Activated T-helper 2 cell treated with anti-CD3 and anti-CD28 coated beads, Interferon-gamma antibody, Interleukin-2, Interleukin-4, amounts not matched to agents 10 μg/mL and 5 μg/mL and 100 μg/mL, durations not matched to agents 14 hours and 24 hours and 36 hours (primary cell): ENCODE measurements around the gene SEMA3C. TPM values are rescaled to one million over a fixed set of nuclear protein-coding genes. Genes with fewer than 3 reads are reported as not detected.

ENCODE experiments used
- DNase-seq: peaks from one replicate; pipeline ENCODE4 v3.0.0; 2021; ENCODE audit warnings: low spot score
- H3K27ac Mint-ChIP-seq: one replicate; pipeline ENCODE4 v1.8.0; 2021; ENCODE audit warnings: mixed read lengths
- H3K27me3 Mint-ChIP-seq: one replicate; pipeline ENCODE4 v1.8.0; 2021; ENCODE audit warnings: low read depth, mixed read lengths
- H3K36me3 Mint-ChIP-seq: one replicate; pipeline ENCODE4 v1.8.0; 2021; ENCODE audit warnings: low read depth, mixed read lengths
- H3K4me1 Mint-ChIP-seq: one replicate; pipeline ENCODE4 v1.8.0; 2021; ENCODE audit warnings: low read depth, mixed read lengths
- H3K4me3 Mint-ChIP-seq: one replicate; pipeline ENCODE4 v1.8.0; 2021; ENCODE audit warnings: low read depth, mild to moderate bottlenecking, moderate library complexity, mixed read lengths
- H3K9me3 Mint-ChIP-seq: one replicate; pipeline ENCODE4 v1.8.0; 2021; ENCODE audit warnings: mixed read lengths
- intact Hi-C: fragments of 100-400 bp; cut with micrococcal nuclease; formaldehyde crosslinking; loops from one replicate; pipeline ENCODE4 v1.15.1; 2023
- total RNA-seq: library from RNA; stranded (reverse); gene quantifications from 2 replicates; pipeline ENCODE4 v1.2.3, GENCODE V29; 2022

SEMA3C gene
- total RNA-seq, 1 donor from 2014 or later = not detected

DNA sequence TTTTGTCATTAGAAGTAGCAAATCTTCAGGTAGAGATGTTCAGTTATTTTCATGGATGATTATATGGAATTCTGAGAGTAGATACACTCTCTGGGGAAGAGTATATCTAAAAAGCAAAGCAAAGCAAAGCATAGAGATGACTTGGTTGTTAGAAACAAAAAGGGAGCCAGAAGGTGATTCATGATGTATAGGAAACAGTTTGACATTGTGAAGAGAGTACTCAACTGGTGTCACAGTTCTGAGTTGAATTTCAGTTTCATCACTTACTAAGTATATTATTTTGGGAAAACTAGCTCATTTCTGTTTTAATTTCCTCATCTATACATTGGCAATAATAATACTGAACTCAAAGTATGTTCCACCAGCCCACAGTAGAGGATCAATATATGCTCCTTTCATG is 86.8 kb downstream of the SEMA3C start:
- Mint-ChIP-seq H3K4me3 (no peak overlapping the region), H3K27me3 (no peaks in the 10 kb centered on the region), H3K9me3 (no peaks in the 10 kb centered on the region), H3K36me3 (no peaks in the 10 kb centered on the region), H3K27ac (no peak overlapping the region), H3K4me1 (no peaks in the 10 kb centered on the region)
- intact Hi-C loops = no loop called here
- no peak for DNase-seq

DNA sequence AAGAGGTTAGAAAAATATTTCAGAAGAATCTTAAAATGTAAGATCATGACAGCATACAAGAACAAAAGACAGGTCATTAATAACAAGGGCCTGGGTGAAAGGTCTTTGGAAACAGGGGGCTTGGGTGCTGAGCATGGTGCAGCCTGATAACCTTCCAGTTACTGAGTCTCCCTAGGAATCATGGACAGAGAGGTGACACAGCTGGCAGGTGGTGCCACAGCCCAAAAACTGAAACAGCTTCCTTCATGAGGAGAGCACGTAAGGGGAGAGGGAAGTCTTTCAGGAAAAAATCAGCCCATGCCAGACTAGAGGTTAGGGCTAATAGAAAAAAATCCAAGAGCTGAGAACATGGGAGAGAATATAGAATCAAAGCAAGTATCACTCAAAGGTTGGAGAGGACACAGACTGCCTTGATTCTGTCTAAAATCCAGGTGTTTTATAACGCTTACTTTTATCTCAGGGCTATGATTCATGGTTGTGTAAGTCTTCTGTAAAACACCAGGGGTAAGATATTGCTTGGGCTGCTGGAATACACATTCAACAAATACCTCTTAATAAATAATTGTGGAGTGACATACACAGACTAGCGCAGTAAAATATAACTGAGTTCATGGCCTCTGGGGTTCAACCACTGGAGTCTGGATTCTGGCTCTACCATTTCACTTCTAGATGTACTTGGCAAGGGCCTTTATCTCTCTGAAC is 88.1 kb downstream of the SEMA3C start:
- no peaks in the 10 kb centered on the region for H3K36me3 Mint-ChIP-seq
- no peaks in the 10 kb centered on the region for H3K4me1 Mint-ChIP-seq
- no peak for DNase-seq
- no peaks in the 10 kb centered on the region for H3K9me3 Mint-ChIP-seq
- no peaks in the 10 kb centered on the region for H3K27me3 Mint-ChIP-seq
- no peak overlapping the region for H3K4me3 Mint-ChIP-seq
- H3K27ac Mint-ChIP-seq = no peak overlapping the region
- intact Hi-C loops = no loop called here

DNA sequence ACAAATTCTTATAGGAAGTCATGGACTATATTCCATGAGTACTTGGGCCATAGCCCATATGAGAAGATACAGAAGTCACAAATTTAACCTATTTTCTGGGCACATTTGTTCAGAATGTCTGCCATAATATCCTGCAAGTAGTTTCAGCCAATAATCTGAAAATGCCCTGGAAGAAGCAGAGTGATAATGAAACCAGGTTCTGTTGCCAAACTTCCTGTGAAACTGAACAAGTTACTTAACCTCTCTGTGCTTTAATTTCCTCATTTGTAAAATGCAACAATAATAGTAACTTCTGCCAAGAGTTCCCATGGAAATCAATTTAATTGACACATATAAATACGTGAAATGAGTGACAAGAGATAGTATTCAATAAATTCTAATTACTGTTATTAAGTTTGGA is 88.8 kb downstream of the SEMA3C start:
- intact Hi-C loops = no loop called here
- no peaks in the 10 kb centered on the region for H3K36me3 Mint-ChIP-seq
- no peak for DNase-seq
- H3K27me3 Mint-ChIP-seq = no peaks in the 10 kb centered on the region
- H3K9me3 Mint-ChIP-seq = no peaks in the 10 kb centered on the region
- no peak overlapping the region for H3K27ac Mint-ChIP-seq
- H3K4me1 Mint-ChIP-seq = no peaks in the 10 kb centered on the region
- no peak overlapping the region for H3K4me3 Mint-ChIP-seq

DNA sequence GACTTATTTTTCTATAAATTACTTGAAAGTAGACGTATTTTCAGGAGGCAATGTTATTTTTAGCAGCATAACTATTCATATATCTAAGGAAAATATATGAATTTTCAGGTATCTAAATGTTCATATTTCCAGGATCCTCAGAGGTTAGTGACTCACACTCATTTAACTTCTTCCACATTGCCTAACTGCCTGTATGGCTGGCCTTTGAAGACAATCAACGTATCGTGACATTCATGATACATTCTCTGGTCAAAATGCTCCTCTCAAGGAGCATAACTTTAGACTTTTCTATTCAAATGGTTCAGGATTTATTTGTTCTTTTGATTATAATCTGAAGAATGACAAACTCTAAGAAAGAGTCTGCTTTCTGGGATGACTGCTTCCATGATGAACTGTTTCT is 89.3 kb downstream of the SEMA3C start:
- H3K27me3 Mint-ChIP-seq = no peaks in the 10 kb centered on the region
- intact Hi-C loops = no loop called here
- H3K9me3 Mint-ChIP-seq = no peaks in the 10 kb centered on the region
- H3K36me3 Mint-ChIP-seq = no peaks in the 10 kb centered on the region
- H3K27ac Mint-ChIP-seq = no peak overlapping the region
- no peak overlapping the region for H3K4me3 Mint-ChIP-seq
- no peak for DNase-seq
- no peaks in the 10 kb centered on the region for H3K4me1 Mint-ChIP-seq

DNA sequence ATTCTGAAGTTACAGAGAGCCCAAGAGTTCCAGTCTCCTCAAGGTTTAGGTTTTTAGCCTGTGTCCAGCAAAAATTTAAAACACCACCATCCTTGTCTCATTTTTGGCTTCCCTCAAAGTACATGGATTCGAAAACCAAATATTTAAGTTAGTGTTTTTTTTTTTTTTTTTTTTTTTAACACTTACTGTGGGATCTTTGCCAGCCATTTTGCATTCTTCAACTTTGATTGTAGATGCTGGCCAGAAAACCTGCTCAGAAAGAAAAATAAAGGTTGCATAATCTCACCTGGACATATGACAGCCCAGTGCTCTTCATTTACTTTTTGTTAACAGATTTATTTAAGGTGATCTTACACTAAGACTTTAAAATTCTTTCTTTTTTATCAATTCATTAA is 91.6 kb downstream of the SEMA3C start:
- H3K9me3 Mint-ChIP-seq = no peaks in the 10 kb centered on the region
- no peaks in the 10 kb centered on the region for H3K4me1 Mint-ChIP-seq
- no peak overlapping the region for H3K27ac Mint-ChIP-seq
- intact Hi-C loops = no loop called here
- DNase-seq = no peak
- H3K36me3 Mint-ChIP-seq = no peaks in the 10 kb centered on the region
- no peaks in the 10 kb centered on the region for H3K27me3 Mint-ChIP-seq
- H3K4me3 Mint-ChIP-seq = no peak overlapping the region

DNA sequence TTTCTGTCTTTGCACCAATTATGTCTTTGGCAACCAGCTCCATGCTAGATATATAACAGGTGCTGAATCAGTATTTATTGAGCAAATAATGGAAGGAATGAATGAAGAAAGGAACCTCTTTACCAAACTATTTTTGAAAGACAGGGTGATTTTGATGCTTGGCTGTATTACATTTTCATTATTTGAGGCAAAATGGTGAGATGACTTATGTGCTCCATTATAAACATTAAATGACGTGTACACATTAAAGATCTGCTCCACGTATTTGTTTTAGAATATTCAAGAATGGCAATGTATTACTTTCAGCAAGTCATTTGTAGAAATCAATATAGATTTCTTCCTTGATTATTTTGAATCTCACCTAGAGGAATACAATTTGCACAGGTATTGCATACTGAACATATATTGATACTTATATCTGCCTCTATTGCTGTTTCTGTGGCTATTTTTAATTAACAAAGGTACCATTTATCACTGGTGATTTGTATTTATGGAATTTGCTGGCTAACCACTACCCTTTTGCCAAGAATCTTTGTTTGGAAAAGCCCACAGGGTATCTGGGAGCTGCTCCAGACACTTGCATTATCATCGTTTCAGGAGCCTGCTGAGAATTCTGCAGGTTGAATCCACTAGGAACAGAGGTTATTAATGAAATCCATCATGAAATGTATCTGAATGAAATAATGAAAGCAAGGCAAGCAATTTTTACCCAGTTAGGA is 92.2 kb downstream of the SEMA3C start:
- Mint-ChIP-seq H3K36me3 (no peaks in the 10 kb centered on the region), H3K4me1 (no peaks in the 10 kb centered on the region), H3K27me3 (no peaks in the 10 kb centered on the region), H3K4me3 (no peak overlapping the region), H3K27ac (no peak overlapping the region), H3K9me3 (no peaks in the 10 kb centered on the region)
- no peak for DNase-seq
- intact Hi-C loops = no loop called here

DNA sequence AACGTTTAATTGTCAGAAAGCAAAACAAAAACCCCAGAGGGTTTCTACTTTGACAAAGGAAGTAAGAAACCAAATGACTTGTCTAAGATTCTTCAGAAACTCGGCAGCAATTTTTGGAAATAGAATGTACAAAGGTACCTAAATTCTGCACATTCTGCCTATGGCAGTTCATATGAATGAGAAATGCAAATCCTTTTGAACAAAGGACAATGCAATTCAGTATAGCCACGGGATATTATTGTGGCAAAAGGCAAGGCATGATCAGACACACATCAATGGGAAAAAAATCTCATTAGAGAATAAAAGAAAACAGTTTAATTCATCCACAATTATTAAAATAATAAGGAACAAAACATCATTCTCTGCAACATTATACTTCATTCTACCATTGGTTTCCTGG is 93.4 kb downstream of the SEMA3C start:
- Mint-ChIP-seq H3K4me1 (no peaks in the 10 kb centered on the region), H3K4me3 (no peak overlapping the region), H3K27ac (no peak overlapping the region), H3K36me3 (no peaks in the 10 kb centered on the region), H3K9me3 (no peaks in the 10 kb centered on the region), H3K27me3 (no peaks in the 10 kb centered on the region)
- intact Hi-C loops = no loop called here
- no peak for DNase-seq

DNA sequence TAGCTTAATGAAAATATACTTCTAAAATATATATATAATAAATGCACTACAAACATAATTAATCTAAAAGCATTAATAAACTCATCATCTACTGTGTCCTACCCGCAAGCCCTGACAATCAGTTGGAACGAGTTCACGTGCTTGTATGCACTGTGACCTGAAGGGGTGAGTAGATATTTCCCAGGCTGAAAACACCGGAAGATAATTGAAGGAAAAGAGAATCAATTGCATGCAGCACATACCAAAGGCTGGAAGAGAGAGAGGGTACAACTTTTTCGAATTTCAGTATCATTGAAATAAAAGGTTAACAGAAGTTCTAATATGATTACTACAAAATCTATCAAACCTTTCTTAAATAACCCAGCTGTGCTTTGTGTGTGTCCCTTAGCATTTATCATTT is 94.6 kb downstream of the SEMA3C start:
- no peak overlapping the region for H3K4me3 Mint-ChIP-seq
- H3K27ac Mint-ChIP-seq = no peak overlapping the region
- no peaks in the 10 kb centered on the region for H3K9me3 Mint-ChIP-seq
- DNase-seq = no peak
- H3K27me3 Mint-ChIP-seq = no peaks in the 10 kb centered on the region
- H3K4me1 Mint-ChIP-seq = no peaks in the 10 kb centered on the region
- intact Hi-C loops = no loop called here
- no peaks in the 10 kb centered on the region for H3K36me3 Mint-ChIP-seq

DNA sequence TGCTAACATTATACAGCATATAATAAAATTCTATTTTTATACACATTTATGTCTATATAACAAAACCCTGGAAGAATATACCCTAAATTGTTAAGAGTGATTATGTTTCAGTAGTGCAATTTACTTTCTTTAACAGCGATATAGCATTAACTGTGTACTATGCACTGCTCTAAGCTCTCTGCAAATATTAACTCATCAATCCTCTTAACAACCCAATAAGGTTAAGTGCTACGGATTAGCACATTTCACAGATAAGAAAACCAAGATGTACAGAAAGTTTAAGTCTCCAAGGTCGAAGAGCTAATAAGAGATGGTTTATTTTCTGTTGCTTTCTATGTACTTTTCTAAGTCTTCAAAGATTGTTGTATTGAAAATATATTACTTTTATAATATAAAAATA is 95.8 kb downstream of the SEMA3C start:
- Mint-ChIP-seq H3K9me3 (no peaks in the 10 kb centered on the region), H3K27me3 (no peaks in the 10 kb centered on the region), H3K4me1 (no peaks in the 10 kb centered on the region), H3K4me3 (no peak overlapping the region), H3K27ac (no peak overlapping the region), H3K36me3 (no peaks in the 10 kb centered on the region)
- DNase-seq = no peak
- intact Hi-C loops = no loop called here

DNA sequence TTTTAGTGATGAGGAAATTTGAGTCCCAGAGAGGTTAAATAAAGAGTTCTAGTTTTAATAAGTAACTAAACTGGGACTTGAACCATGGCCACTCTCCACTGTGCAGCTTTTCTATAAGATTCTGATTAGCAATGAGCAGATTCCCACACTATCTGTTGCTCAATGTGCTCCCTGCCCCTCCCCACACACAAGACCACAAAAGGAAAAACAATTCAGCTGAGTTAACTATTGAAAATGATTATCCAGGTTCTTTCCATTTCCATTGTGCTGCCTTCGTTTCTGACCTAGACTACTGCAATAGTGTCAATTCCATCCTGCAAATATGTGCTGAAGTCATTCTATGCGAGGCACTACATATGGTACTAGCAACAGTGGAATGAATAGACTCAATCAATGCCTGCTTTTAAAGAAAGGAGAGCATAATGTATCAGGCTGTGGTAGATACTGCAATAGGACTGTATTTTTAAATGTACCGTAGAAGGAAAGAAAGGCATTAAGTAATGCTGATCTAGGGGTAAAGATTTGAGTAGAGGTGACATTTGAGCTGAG is 97.0 kb downstream of the SEMA3C start:
- intact Hi-C loops = no loop called here

DNA sequence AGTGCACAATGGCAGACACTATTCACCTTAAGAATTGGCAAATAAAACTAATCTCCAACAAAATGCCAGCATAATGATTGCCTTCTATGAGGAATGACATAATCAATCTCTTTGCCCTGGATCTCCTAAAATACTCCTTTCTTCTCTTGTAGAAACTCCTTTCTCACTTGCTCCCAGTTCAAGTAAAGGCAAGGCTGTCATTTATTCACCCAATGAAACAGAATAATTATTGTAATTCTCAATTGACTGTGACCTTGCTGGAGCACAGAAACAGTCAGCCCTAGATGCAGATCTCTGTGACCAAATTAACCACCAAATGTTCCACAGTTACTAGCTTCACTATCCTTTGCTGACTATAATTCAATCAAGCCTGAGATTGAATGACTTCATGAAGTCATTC is 99.3 kb downstream of the SEMA3C start:
- H3K4me3 Mint-ChIP-seq = no peak overlapping the region
- no peak for DNase-seq
- intact Hi-C loops = no loop called here
- no peaks in the 10 kb centered on the region for H3K27me3 Mint-ChIP-seq
- no peaks in the 10 kb centered on the region for H3K4me1 Mint-ChIP-seq
- no peaks in the 10 kb centered on the region for H3K36me3 Mint-ChIP-seq
- H3K27ac Mint-ChIP-seq = no peak overlapping the region
- peaks cover 7% of the 10 kb centered on the region for H3K9me3 Mint-ChIP-seq

More for the DNA sequence above, 97.0 kb downstream of the SEMA3C start:
- H3K36me3 Mint-ChIP-seq = no peaks in the 10 kb centered on the region
- DNase-seq = no peak
- H3K4me3 Mint-ChIP-seq = no peak overlapping the region
- no peaks in the 10 kb centered on the region for H3K4me1 Mint-ChIP-seq
- no peaks in the 10 kb centered on the region for H3K27me3 Mint-ChIP-seq
- no peaks in the 10 kb centered on the region for H3K9me3 Mint-ChIP-seq
- H3K27ac Mint-ChIP-seq = no peak overlapping the region

DNA sequence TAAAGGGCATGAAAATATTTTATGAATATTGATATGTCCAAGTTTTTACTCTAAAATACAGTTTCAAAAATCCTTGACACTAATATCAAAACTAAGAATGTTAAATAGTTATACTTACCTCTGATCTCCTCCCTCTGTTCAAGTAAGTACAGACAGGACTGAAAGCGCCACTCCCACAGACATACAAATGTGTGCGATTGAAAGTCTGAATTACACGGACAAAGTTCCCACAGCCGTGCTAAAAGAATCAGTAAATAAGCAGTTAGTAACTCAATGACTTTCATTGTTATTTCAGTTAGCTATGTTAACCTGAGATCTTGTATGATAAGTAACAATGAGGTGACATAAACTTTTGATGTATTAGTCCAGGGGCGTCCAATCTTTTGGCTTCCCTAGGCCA is 100.7 kb downstream of the SEMA3C start:
- no peak for DNase-seq

DNA sequence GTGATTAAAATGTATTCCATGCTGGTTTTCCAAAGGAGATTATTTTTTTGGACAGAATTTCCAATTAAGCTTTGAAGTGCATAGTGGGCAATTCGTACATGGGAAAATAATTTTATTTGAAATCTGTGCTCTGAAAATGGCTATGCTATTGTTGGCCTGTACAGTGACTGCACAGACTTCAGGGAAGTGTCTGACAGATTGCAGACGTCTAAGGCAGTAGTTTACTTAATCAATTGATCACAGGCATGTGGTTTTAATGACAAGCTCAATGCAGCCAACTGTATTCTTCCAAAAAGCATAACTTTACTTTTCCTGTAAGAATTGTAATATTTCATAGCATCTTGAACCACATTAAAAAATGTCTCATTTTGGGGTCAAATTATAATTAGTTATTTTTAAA is 102.0 kb downstream of the SEMA3C start:
- peaks cover 9% of the 10 kb centered on the region for H3K9me3 Mint-ChIP-seq
- no peak overlapping the region for H3K27ac Mint-ChIP-seq
- intact Hi-C loops = no loop called here
- no peak overlapping the region for H3K4me3 Mint-ChIP-seq
- H3K4me1 Mint-ChIP-seq = no peaks in the 10 kb centered on the region
- no peaks in the 10 kb centered on the region for H3K36me3 Mint-ChIP-seq
- no peaks in the 10 kb centered on the region for H3K27me3 Mint-ChIP-seq
- no peak for DNase-seq

More for the DNA sequence above, 100.7 kb downstream of the SEMA3C start:
- H3K27me3 Mint-ChIP-seq = no peaks in the 10 kb centered on the region
- H3K4me1 Mint-ChIP-seq = no peaks in the 10 kb centered on the region
- intact Hi-C loops = no loop called here
- H3K4me3 Mint-ChIP-seq = no peak overlapping the region
- no peak overlapping the region for H3K27ac Mint-ChIP-seq
- no peaks in the 10 kb centered on the region for H3K36me3 Mint-ChIP-seq
- peaks cover 9% of the 10 kb centered on the region for H3K9me3 Mint-ChIP-seq
